ENCODE measurements around the gene WASHC3. TPM values are rescaled to one million over a fixed set of nuclear protein-coding genes. Genes with fewer than 3 reads are reported as not detected.

The WASHC3 gene
- total and polyA plus RNA-seq, 2 experiments from 2014 or later = 6.6 to 24.6 TPM

DNA sequence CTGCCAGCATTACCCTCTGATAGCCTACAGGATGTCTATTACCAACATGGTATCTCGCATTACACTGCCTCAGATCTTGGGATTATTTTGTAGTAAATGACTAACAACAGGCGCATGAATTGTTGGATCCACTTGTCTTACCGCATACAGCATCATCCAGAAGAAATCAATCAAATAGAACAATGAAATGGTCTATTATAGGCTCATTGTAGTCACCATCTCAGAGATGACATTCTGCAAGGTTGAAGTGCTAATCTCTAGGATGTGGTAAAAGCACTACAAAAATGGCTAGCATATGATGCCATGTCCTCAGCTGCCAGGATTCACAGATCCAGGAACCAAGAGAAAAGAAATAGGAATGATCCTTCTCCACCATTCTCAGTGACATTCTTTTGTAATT lies 52.0 kb downstream of the WASHC3 start (continued):
- TF ChIP-seq CTCF (conservative IDR thresholded peaks at IDR 0.05; ENCODE audit: low read depth in 2 of 2) = no peak
- TF ChIP-seq REST (IDR thresholded peaks at IDR 0.05; ENCODE audit: unreplicated experiment) = no peak

DNA sequence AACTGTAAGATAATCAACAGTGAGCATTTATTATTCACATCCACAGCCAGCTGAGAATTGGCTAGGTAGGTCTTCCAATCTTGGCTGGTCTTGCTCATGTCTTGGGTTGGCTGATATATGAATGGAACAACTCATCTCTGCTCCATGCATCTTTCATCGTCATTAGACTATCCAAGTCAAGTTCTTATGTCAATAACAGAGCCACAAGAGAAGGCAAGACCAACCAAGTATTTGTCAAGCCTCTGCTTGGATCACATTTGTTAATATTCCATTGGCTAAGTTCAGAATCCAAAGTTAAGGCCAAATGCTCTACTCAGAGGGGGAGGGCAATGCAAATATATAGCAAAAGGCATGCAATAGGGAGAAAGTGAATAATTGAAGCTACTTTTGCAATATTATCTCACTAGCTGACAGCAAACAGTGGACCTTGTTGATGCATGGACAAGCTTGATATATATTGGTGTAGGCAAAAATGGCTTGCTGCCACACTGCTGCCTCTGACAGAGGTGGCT lies 53.1 kb downstream of the WASHC3 start:
- Histone ChIP-seq H3K79me2 (replicated peaks; ENCODE audit: insufficient read depth) (no peaks in the 10 kb centered on the region), H3K4me3 (no peak overlapping the region), H3F3A (replicated peaks; ENCODE audit: low read depth) (no peaks in the 10 kb centered on the region), H3K36me3 (ENCODE audit: insufficient read depth) (no peaks in the 10 kb centered on the region), H2AFZ (no peak overlapping the region), H3K27me3 (ENCODE audit: insufficient read depth) (no peaks in the 10 kb centered on the region), H3K4me1 (ENCODE audit: insufficient read depth) (0 out of 2 replicates have a peak, but pooled peaks cover 5% of the 10 kb centered on the region), H4K20me1 (replicated peaks; ENCODE audit: insufficient read depth) (no peaks in the 10 kb centered on the region), H3K4me2 (no peak overlapping the region), H3K9me2 (ENCODE audit: insufficient read depth) (0 out of 2 replicates have a peak, but pooled peaks cover 7% of the 10 kb centered on the region), H3K27ac (ENCODE audit: low read depth) (no peak overlapping the region)
- H3K4me1 Mint-ChIP-seq = peaks cover 9% of the 10 kb centered on the region
- DNase-seq (ENCODE audit: low spot score) (no peak), ATAC-seq (no peak)
- H3K4me3 Mint-ChIP-seq = no peak overlapping the region
- H3K27ac Mint-ChIP-seq = no peak overlapping the region
- no peaks in the 10 kb centered on the region for H3K9me3 Mint-ChIP-seq
- H3K36me3 Mint-ChIP-seq (ENCODE audit: low read depth) = no peaks in the 10 kb centered on the region
- H3K27me3 Mint-ChIP-seq (ENCODE audit: insufficient read depth, low read depth, poor library complexity) = no peaks in the 10 kb centered on the region
- TF ChIP-seq EZH2phosphoT487 (IDR thresholded peaks at IDR 0.05; ENCODE audit: unreplicated experiment) = no peak
- no peak for TF ChIP-seq JUNB (IDR thresholded peaks at IDR 0.05; ENCODE audit: unreplicated experiment)
- TF ChIP-seq CTCF (conservative IDR thresholded peaks at IDR 0.05; ENCODE audit: low read depth in 2 of 2) = no peak
- TF ChIP-seq ZNF462 (CRISPR knock-in tag; IDR thresholded peaks at IDR 0.05) = no peak
- TF ChIP-seq, protein P1, sequence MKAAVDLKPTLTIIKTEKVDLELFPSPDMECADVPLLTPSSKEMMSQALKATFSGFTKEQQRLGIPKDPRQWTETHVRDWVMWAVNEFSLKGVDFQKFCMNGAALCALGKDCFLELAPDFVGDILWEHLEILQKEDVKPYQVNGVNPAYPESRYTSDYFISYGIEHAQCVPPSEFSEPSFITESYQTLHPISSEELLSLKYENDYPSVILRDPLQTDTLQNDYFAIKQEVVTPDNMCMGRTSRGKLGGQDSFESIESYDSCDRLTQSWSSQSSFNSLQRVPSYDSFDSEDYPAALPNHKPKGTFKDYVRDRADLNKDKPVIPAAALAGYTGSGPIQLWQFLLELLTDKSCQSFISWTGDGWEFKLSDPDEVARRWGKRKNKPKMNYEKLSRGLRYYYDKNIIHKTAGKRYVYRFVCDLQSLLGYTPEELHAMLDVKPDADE (IDR thresholded peaks at IDR 0.05) = no peak
- no peak for TF ChIP-seq ZNF114 (CRISPR knock-in tag; IDR thresholded peaks at IDR 0.05)
